Spleen (tissue), 11 donors: Measurements from ENCODE around the gene MID1IP1. TPM values are rescaled to one million over a fixed set of nuclear protein-coding genes. Genes with fewer than 3 reads are reported as not detected.

Experiments
- DNase-seq: peaks from one replicate; pipeline ENCODE4 v3.0.0-alpha.2; 2020
- H3K27ac ChIP-seq, 8 donors: fragments of 200-600 bp; sonication (generic) in 7 of 8; 1 replicate in 4 of 8; 2 replicates in 4 of 8; pipeline versions ENCODE4 v1.5.0 to v1.8.0; 2016 to 2021; ENCODE audit warnings: inconsistent platforms in 4 of 8, mild to moderate bottlenecking in 4 of 8, moderate library complexity in 1 of 8
- H3K27me3 ChIP-seq, 7 donors: fragments of 200-600 bp; sonication (generic) in 6 of 7; replicated peaks in 1 of 7; 1 replicate in 4 of 7; 2 replicates in 3 of 7; pipeline versions ENCODE4 v1.5.0 to v1.8.0; 2016 to 2021; ENCODE audit warnings: inconsistent platforms in 3 of 7, mild to moderate bottlenecking in 1 of 7
- H3K36me3 ChIP-seq, 6 donors: fragments of 200-600 bp; sonication (generic) in 5 of 6; 1 replicate in 4 of 6; 2 replicates in 2 of 6; pipeline versions ENCODE4 v1.5.0 to v1.8.0; 2016 to 2021; ENCODE audit warnings: inconsistent platforms in 2 of 6
- H3K4me1 ChIP-seq, 6 donors: fragments of 200-600 bp; sonication (generic) in 5 of 6; 1 replicate in 3 of 6; 2 replicates in 3 of 6; pipeline versions ENCODE4 v1.5.0 to v1.8.0; 2016 to 2021; ENCODE audit warnings: inconsistent platforms in 3 of 6
- H3K4me3 ChIP-seq, 8 donors: fragments of 200-600 bp; sonication (generic) in 7 of 8; 1 replicate in 4 of 8; 2 replicates in 4 of 8; pipeline versions ENCODE4 v1.5.0 to v1.8.0; 2016 to 2021; ENCODE audit warnings: inconsistent platforms in 4 of 8, mild to moderate bottlenecking in 4 of 8, moderate library complexity in 2 of 8
- H3K9me3 ChIP-seq, 8 donors: fragments of 200-600 bp; sonication (generic) in 7 of 8; 1 replicate in 4 of 8; 2 replicates in 4 of 8; pipeline versions ENCODE4 v1.5.0 to v1.8.0; 2016 to 2021; ENCODE audit warnings: inconsistent platforms in 4 of 8
- POLR2A ChIP-seq, 3 donors: fragments of 450-650 bp; IDR thresholded peaks; one replicate each; pipeline ENCODE4 v1.5.1; 2017; ENCODE audit warnings: antibody characterized with exemption in 3 of 3, mild to moderate bottlenecking in 1 of 3
- POLR2AphosphoS5 ChIP-seq, 3 donors: sonication (generic); formaldehyde crosslinking; IDR thresholded peaks; one replicate each; pipeline ENCODE4 v1.5.1; 2017; ENCODE audit warnings: antibody characterized with exemption in 3 of 3
- WGBS, 5 donors: extraction: QIAGEN DNeasy Blood & Tissue Kit in 3 of 5; methylation state at CpG; one replicate each; pipeline versions ENCODE4 v1.1.5 to v1.1.7; 2013 to 2018; 5-methylcytosine and 5-hydroxymethylcytosine counted together
- intact Hi-C: fragments of 100-400 bp; cut with DNase I; formaldehyde crosslinking; loops from one replicate; pipeline ENCODE4 v1.15.0; 2023; ENCODE audit warnings: low total_unique reads
- polyA plus RNA-seq, 3 donors: library from polyadenylated mRNA; stranded (reverse); fragments of 200-250 nt; gene quantifications; one replicate each; pipeline ENCODE4 v1.2.1, GENCODE V29; 2013
- total RNA-seq, 7 donors: library from RNA; depleted of rRNA in 3 of 7; stranded (reverse); fragments of >200 nt in 3 of 7; fragmentation: NEBNext Ultra II Directional in 4 of 7; extraction: Animal tissue kit (Norgen Biotek cat#: 25700) in 4 of 7; gene quantifications; one replicate each; pipeline versions ENCODE4 v1.1.0 to v1.2.1, GENCODE V29; 2016 to 2021
- TF ChIP-seq, protein P1 (sequence below), 11 experiments: fragments of 200-600 bp in 7 of 11; fragments of 450-650 bp in 4 of 11; sonication (generic) in 4 of 11; IDR thresholded peaks in 8 of 11; conservative IDR thresholded peaks in 3 of 11; 1 replicate in 7 of 11; 2 replicates in 4 of 11; pipeline versions ENCODE4 v1.4.0 to v1.8.0; 2016 to 2021; ENCODE audit warnings: antibody characterized with exemption in 11 of 11, inconsistent platforms in 4 of 11, mild to moderate bottlenecking in 1 of 11
- donor health status: healthy with polysubstance abuse.
- donor health status: DM: no; HTN: no; CAD: no; lungs with moderate emphysema.
- donor health status: DM: no; HTN: no; CAD: no.
- donor health status: Bipolar disorder and iron deficiency.
- donor health status: healthy.
- donor health status: DM: no; HTN: no; CAD: no.
- donor health status: DM: yes; HTN: yes; CAD: no.

The MID1IP1 gene
- total and polyA plus RNA-seq, 10 donors, result 8.6 to 24.4 (median 18.0) TPM

GRCh38 chrX:38839944-38840343 is 38.7 kb downstream of the MID1IP1 start:
- peaks cover 0 to 6% (median 0%) of the 10 kb centered on the region in 7 donors for H3K27me3 ChIP-seq
- TF ChIP-seq, protein P1, sequence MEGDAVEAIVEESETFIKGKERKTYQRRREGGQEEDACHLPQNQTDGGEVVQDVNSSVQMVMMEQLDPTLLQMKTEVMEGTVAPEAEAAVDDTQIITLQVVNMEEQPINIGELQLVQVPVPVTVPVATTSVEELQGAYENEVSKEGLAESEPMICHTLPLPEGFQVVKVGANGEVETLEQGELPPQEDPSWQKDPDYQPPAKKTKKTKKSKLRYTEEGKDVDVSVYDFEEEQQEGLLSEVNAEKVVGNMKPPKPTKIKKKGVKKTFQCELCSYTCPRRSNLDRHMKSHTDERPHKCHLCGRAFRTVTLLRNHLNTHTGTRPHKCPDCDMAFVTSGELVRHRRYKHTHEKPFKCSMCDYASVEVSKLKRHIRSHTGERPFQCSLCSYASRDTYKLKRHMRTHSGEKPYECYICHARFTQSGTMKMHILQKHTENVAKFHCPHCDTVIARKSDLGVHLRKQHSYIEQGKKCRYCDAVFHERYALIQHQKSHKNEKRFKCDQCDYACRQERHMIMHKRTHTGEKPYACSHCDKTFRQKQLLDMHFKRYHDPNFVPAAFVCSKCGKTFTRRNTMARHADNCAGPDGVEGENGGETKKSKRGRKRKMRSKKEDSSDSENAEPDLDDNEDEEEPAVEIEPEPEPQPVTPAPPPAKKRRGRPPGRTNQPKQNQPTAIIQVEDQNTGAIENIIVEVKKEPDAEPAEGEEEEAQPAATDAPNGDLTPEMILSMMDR (IDR thresholded peaks at IDR 0.05 in 8 of 11, conservative IDR thresholded peaks at IDR 0.05 in 3 of 11), result no peak
- TF ChIP-seq POLR2AphosphoS5 (IDR thresholded peaks at IDR 0.05) (no peak), POLR2A (IDR thresholded peaks at IDR 0.05) (no peak)
- no peaks in the 10 kb centered on the region for H3K36me3 ChIP-seq
- H3K27ac ChIP-seq, result no peak overlapping the region
- H3K9me3 ChIP-seq, result no peaks in the 10 kb centered on the region
- intact Hi-C loops, result no loop called here
- WGBS, 5 donors, result 45 to 91% (median 89%) methylated on average over 1 of the region's 1 CpG
- no peaks in the 10 kb centered on the region for H3K4me1 ChIP-seq
- no peak for DNase-seq
- H3K4me3 ChIP-seq, result no peak overlapping the region

DNA sequence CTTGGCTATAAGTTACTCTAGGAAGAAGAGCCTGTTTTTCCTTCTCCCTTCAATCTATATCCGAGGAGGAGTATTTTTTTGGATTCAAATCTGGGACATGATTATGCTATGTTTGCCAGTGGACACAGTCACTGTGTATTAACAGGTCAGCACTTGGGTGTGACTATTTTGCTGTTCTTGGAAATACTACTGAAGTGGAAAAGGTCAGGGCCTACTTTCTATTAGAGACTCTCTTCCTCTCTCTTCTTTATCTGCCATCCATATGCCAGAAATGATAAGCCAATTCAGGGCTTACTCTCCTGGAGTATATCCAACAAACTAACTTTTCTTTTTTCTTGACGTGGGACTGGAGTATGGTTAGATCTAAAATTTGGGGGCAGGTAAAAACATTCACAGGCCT is 40.5 kb downstream of the MID1IP1 start:
- Histone ChIP-seq H3K36me3 (no peaks in the 10 kb centered on the region), H3K27me3 (peaks cover 0 to 6% (median 0%) of the 10 kb centered on the region in 7 donors), H3K9me3 (no peaks in the 10 kb centered on the region), H3K4me3 (no peak overlapping the region), H3K27ac (no peak overlapping the region), H3K4me1 (no peaks in the 10 kb centered on the region)
- no peak for DNase-seq
- intact Hi-C loops, result no loop called here
- no peak for TF ChIP-seq POLR2A (IDR thresholded peaks at IDR 0.05)
- no peak for TF ChIP-seq POLR2AphosphoS5 (IDR thresholded peaks at IDR 0.05)
- TF ChIP-seq, protein P1 (IDR thresholded peaks at IDR 0.05 in 8 of 11, conservative IDR thresholded peaks at IDR 0.05 in 3 of 11), result no peak
- 46 to 83% (median 73%) methylated on average over 2 of the region's 2 CpGs for WGBS, 5 donors

DNA sequence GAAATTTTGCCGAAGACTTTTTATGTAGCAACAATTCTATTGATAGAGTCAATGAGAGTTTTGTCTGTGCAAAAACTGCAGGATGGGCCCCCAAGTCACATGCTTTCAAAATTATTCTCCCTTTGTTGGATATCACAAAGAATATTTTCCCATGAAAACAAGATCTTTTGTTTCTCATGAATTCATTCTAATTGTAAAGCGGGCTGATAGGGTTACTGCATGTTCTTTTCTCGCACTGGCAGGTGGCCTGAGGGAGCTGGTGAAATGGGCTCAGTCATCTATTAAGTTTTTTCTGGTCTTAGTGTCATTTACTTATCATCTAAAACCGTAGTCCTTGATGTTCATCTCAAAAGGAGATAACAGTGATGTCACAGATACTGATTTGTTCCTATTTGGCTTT is 44.2 kb downstream of the MID1IP1 start:
- H3K4me3 ChIP-seq, result no peak overlapping the region
- no peak overlapping the region for H3K27ac ChIP-seq
- H3K36me3 ChIP-seq, result no peaks in the 10 kb centered on the region
- WGBS, 5 donors, result 69 to 90% (median 84%) methylated on average over 4 of the region's 4 CpGs
- TF ChIP-seq POLR2AphosphoS5 (IDR thresholded peaks at IDR 0.05) (no peak), POLR2A (IDR thresholded peaks at IDR 0.05) (no peak)
- TF ChIP-seq, protein P1 (IDR thresholded peaks at IDR 0.05 in 8 of 11, conservative IDR thresholded peaks at IDR 0.05 in 3 of 11), result no peak
- H3K27me3 ChIP-seq, result no peaks in the 10 kb centered on the region
- intact Hi-C loops, result no loop called here
- DNase-seq, result no peak
- no peaks in the 10 kb centered on the region for H3K9me3 ChIP-seq
- H3K4me1 ChIP-seq, result no peaks in the 10 kb centered on the region

GRCh38 chrX:38847206-38847902 is 46.1 kb downstream of the MID1IP1 start:
- peaks cover 0 to 7% (median 0%) of the 10 kb centered on the region in 7 donors for H3K27me3 ChIP-seq
- H3K36me3 ChIP-seq, result no peaks in the 10 kb centered on the region
- H3K4me1 ChIP-seq, result no peaks in the 10 kb centered on the region
- intact Hi-C loops, result no loop called here
- no peak overlapping the region for H3K27ac ChIP-seq
- TF ChIP-seq, protein P1 (IDR thresholded peaks at IDR 0.05 in 8 of 11, conservative IDR thresholded peaks at IDR 0.05 in 3 of 11), result no peak
- TF ChIP-seq POLR2AphosphoS5 (IDR thresholded peaks at IDR 0.05), result no peak
- no peak for TF ChIP-seq POLR2A (IDR thresholded peaks at IDR 0.05)
- no peak overlapping the region for H3K4me3 ChIP-seq
- H3K9me3 ChIP-seq, result peaks cover 0 to 4% (median 0%) of the 10 kb centered on the region in 8 donors
- WGBS, 5 donors, result 73 to 97% (median 92%) methylated on average over 5 of the region's 5 CpGs
- no peak for DNase-seq
